PC-3 (cell line): ENCODE data around the gene AJM1. TPM values are rescaled to one million over a fixed set of nuclear protein-coding genes. Genes with fewer than 3 reads are reported as not detected.

Source experiments
- ATAC-seq: fragments of 200-7000 bp; cut with Tn5 transposase; 2 replicates; pipeline ENCODE4 v1.9.1; 2020; ENCODE audit warnings: mild to moderate bottlenecking, moderate library complexity
- BruUV-seq: library from RNA; stranded (reverse); fragments of 400-500 nt; replicated peaks from 2 replicates; lab custom pipeline; 2021; lab: Mats Ljungman, UMichigan
- CTCF ChIA-PET: fragments of 300-600 bp; sonication (Branson Sonifier 250); formaldehyde crosslinking; loops from one replicate; lab custom pipeline; 2022; ENCODE audit warnings: antibody characterized with exemption; lab: Charles Lee
- POLR2A ChIA-PET: fragments of 300-600 bp; sonication (Branson Sonifier 250); formaldehyde crosslinking; loops from one replicate; lab custom pipeline; 2022; ENCODE audit warnings: antibody characterized with exemption; ENCODE audit not compliant: unreplicated experiment; lab: Charles Lee
- DNase-seq: peaks from one replicate; pipeline ENCODE4 v3.0.0-alpha.2; 2015
- H2AFZ ChIP-seq: fragments of 300-600 bp; sonication (generic); 2 replicates; pipeline ENCODE4 v1.6.0; 2016; ENCODE audit warnings: antibody characterized with exemption, low read length
- H3F3A ChIP-seq: fragments of 300-600 bp; sonication (generic); one replicate; pipeline ENCODE4 v1.6.0; 2017; ENCODE audit warnings: antibody characterized with exemption, low read length, control low read depth, mild to moderate bottlenecking; ENCODE audit not compliant: unreplicated experiment
- H3K27ac ChIP-seq: fragments of 300-600 bp; sonication (generic); 2 replicates; pipeline ENCODE4 v1.5.1; 2016; ENCODE audit warnings: mild to moderate bottlenecking, low read length
- H3K27me3 ChIP-seq: fragments of 300-600 bp; sonication (generic); 2 replicates; pipeline ENCODE4 v1.6.1; 2016; ENCODE audit warnings: low read length, mixed read lengths
- H3K36me3 ChIP-seq: fragments of 300-600 bp; sonication (generic); 2 replicates; pipeline ENCODE4 v1.6.1; 2016; ENCODE audit warnings: low read depth, mixed run types, low read length, mixed read lengths
- H3K4me1 ChIP-seq: fragments of 300-600 bp; sonication (generic); 2 replicates; pipeline ENCODE4 v1.5.1; 2016; ENCODE audit warnings: low read length; ENCODE audit not compliant: insufficient read depth
- H3K4me2 ChIP-seq: fragments of 300-600 bp; sonication (generic); 2 replicates; pipeline ENCODE4 v1.6.0; 2016; ENCODE audit warnings: low read length
- H3K4me3 ChIP-seq: fragments of 300-600 bp; sonication (generic); 2 replicates; pipeline ENCODE4 v1.5.1; 2016; ENCODE audit warnings: mild to moderate bottlenecking, low read length, mixed read lengths
- H3K79me2 ChIP-seq: fragments of 300-600 bp; sonication (generic); 2 replicates; pipeline ENCODE4 v1.6.1; 2017; ENCODE audit warnings: low read length, mixed read lengths
- H3K9ac ChIP-seq: fragments of 300-600 bp; sonication (generic); 2 replicates; pipeline ENCODE4 v1.6.0; 2016; ENCODE audit warnings: mild to moderate bottlenecking, low read length
- H3K9me2 ChIP-seq: fragments of 300-600 bp; sonication (generic); replicated peaks from 2 replicates; pipeline ENCODE4 v1.6.1; 2016; ENCODE audit warnings: mixed run types, low read length, mixed read lengths
- H3K9me3 ChIP-seq: fragments of 300-600 bp; sonication (generic); 2 replicates; pipeline ENCODE4 v1.6.1; 2016; ENCODE audit warnings: low read length, mixed read lengths
- H4K20me1 ChIP-seq: fragments of 300-600 bp; sonication (generic); 2 replicates; pipeline ENCODE4 v1.6.1; 2016; ENCODE audit warnings: low read length, mixed read lengths
- EZH2 ChIP-seq: fragments of 300-600 bp; sonication (generic); IDR thresholded peaks from one replicate; pipeline ENCODE4 v1.6.1; 2017; ENCODE audit warnings: antibody characterized with exemption, mild to moderate bottlenecking, low read length; ENCODE audit not compliant: unreplicated experiment
- EZH2phosphoT487 ChIP-seq: fragments of 300-600 bp; sonication (generic); IDR thresholded peaks from 2 replicates; pipeline ENCODE4 v1.6.1; 2018; ENCODE audit warnings: mild to moderate bottlenecking, antibody characterized with exemption, low read length, borderline replicate concordance
- intact Hi-C: fragments of 100-400 bp; cut with micrococcal nuclease; formaldehyde crosslinking; loops from 2 replicates; pipeline ENCODE4 v1.9.0; 2023
- total RNA-seq: library from RNA; depleted of rRNA; stranded (reverse); fragments of >200 nt; gene quantifications from 2 replicates; pipeline ENCODE4 v1.2.3, GENCODE V29; 2014
- TF ChIP-seq, protein P1 (sequence below): fragments of 300-600 bp; sonication (generic); conservative IDR thresholded peaks from 2 replicates; pipeline ENCODE4 v1.5.1; 2017; ENCODE audit warnings: antibody characterized with exemption, low read depth, mild to moderate bottlenecking, low read length

AJM1 gene
- total RNA-seq, 1 experiment from 2014 or later: 1.4 TPM

DNA sequence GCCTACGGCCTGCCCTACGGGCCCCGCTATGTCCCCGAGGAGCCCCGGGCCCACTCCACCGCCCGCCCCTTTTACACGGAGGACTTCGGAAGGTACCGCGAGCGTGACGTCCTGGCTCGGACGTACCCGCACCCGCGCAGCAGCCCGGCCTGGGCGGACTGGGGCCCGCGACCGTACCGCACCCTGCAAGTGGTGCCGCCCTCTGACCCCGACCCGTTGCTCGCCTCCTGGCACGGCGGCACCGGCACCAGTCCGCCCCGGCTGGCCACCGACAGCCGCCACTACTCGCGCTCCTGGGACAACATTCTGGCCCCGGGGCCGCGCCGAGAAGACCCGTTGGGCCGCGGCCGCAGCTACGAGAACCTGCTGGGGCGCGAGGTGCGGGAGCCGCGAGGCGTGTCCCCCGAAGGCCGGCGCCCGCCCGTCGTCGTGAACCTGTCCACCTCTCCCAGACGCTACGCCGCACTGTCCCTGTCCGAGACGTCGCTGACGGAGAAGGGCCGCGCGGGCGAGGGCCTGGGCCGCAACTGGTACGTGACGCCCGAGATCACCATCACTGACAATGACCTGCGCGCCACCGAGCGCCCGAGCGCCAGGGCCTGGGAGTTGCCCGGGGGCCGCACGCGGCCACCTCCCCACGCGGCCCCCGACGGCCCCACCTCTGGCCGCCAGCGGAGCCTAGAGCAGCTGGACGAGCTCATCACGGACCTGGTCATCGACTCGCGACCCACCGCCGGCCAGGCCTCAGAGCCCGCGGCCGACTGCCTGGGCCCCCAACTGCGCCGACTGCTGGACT lies 3.4 kb downstream of the AJM1 start:
- Histone ChIP-seq H2AFZ (no peak overlapping the region), H3K4me3 (no peak overlapping the region)
- POLR2A ChIA-PET: no interaction called here

DNA sequence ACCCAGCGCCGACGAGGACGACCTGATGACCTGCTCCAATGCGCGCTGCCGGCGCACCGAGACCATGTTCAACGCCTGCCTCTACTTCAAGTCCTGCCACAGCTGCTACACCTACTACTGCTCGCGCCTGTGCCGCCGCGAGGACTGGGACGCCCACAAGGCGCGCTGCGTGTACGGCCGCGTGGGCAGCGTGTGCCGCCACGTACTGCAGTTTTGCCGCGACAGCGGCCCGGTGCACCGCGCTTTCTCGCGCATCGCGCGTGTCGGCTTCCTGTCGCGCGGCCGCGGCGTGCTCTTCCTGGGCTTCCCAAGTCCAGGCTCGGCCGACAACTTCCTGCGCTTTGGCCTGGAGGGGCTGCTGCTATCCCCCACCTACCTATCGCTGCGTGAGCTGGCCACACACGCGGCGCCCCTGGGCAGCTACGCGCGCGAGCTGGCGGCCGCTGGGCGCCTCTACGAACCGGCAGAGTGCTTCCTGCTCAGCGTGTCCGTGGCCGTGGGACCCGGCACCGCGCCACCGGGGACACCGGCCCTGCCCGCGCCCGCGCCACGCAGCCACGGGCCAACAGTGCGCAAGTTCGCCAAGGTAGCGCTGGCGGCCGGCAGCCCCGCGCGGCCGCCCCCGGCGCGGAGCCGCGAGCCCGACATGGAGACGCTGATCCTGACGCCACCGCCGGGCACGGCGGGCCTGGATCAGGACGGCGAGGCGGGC lies 4.3 kb downstream of the AJM1 start:
- intact Hi-C loops: loop anchor here (10.0 kb wide), 1 partner anchor 148 kb away; the partner anchor contains the start of genes CLIC3 and PAXX
- H3K4me1 ChIP-seq: peaks cover 12% of the 10 kb centered on the region
- H3K27ac ChIP-seq: no peak overlapping the region
- no peak overlapping the region for H3K4me3 ChIP-seq
- H2AFZ ChIP-seq: no peak overlapping the region
- ChIA-PET POLR2A (no interaction called here), CTCF (interaction anchor here (0.6 kb wide), 1 partner anchor 16 kb away, joined by 3 read pairs; no protein-coding TSS in a partner anchor)
- no peak overlapping the region for H3K9ac ChIP-seq
- DNase-seq (no peak), ATAC-seq (no peak)
- no peaks in the 10 kb centered on the region for H3K27me3 ChIP-seq
- H3K9me3 ChIP-seq: no peaks in the 10 kb centered on the region
- no peak overlapping the region for H3K4me2 ChIP-seq
- no peaks in the 10 kb centered on the region for H3K9me2 ChIP-seq
- no peaks in the 10 kb centered on the region for H3K36me3 ChIP-seq
- TF ChIP-seq, protein P1, sequence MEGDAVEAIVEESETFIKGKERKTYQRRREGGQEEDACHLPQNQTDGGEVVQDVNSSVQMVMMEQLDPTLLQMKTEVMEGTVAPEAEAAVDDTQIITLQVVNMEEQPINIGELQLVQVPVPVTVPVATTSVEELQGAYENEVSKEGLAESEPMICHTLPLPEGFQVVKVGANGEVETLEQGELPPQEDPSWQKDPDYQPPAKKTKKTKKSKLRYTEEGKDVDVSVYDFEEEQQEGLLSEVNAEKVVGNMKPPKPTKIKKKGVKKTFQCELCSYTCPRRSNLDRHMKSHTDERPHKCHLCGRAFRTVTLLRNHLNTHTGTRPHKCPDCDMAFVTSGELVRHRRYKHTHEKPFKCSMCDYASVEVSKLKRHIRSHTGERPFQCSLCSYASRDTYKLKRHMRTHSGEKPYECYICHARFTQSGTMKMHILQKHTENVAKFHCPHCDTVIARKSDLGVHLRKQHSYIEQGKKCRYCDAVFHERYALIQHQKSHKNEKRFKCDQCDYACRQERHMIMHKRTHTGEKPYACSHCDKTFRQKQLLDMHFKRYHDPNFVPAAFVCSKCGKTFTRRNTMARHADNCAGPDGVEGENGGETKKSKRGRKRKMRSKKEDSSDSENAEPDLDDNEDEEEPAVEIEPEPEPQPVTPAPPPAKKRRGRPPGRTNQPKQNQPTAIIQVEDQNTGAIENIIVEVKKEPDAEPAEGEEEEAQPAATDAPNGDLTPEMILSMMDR: no peak
- TF ChIP-seq EZH2 (no peak), EZH2phosphoT487 (no peak)
- no peaks in the 10 kb centered on the region for H3K79me2 ChIP-seq
- no TSS peak for BruUV-seq
- H4K20me1 ChIP-seq: no peaks in the 10 kb centered on the region
- H3F3A ChIP-seq: no peaks in the 10 kb centered on the region

More for the DNA sequence above, 3.4 kb downstream of the AJM1 start:
- H3F3A ChIP-seq: no peaks in the 10 kb centered on the region
- H4K20me1 ChIP-seq: no peaks in the 10 kb centered on the region
- H3K27me3 ChIP-seq: no peaks in the 10 kb centered on the region
- no peak for ATAC-seq
- intact Hi-C loops: loop anchor here (10.0 kb wide), 1 partner anchor 149 kb away; the partner anchor contains the start of genes CLIC3 and PAXX
- CTCF ChIA-PET: no interaction called here
- H3K4me1 ChIP-seq: peaks cover 18% of the 10 kb centered on the region
- TF ChIP-seq EZH2phosphoT487 (no peak), EZH2 (no peak)
- TF ChIP-seq, protein P1: no peak
- no peak for DNase-seq
- BruUV-seq: no TSS peak
- H3K9me3 ChIP-seq: no peaks in the 10 kb centered on the region
- H3K9me2 ChIP-seq: no peaks in the 10 kb centered on the region
- no peaks in the 10 kb centered on the region for H3K79me2 ChIP-seq
- H3K36me3 ChIP-seq: no peaks in the 10 kb centered on the region
- H3K9ac ChIP-seq: no peak overlapping the region
- H3K27ac ChIP-seq: no peak overlapping the region
- no peak overlapping the region for H3K4me2 ChIP-seq
